Heart right ventricle (tissue), 16 donors: ENCODE results near the gene GBX1. TPM values are rescaled to one million over a fixed set of nuclear protein-coding genes. Genes with fewer than 3 reads are reported as not detected.

Source experiments
- ATAC-seq, 8 donors: fragments of 200-7000 bp; cut with Tn5 transposase; one replicate each; pipeline ENCODE4 v1.9.1; 2020; ENCODE audit warnings: mild to moderate bottlenecking in 8 of 8, moderate library complexity in 8 of 8, moderate number of reproducible peaks in 1 of 8
- DNase-seq, 2 donors: peaks; one replicate each; pipeline ENCODE4 v3.0.0-alpha.2; 2020
- H3K27ac ChIP-seq, 10 donors: fragments of 200-600 bp; sonication (generic) in 2 of 10; one replicate each; pipeline versions ENCODE4 v1.5.0 to v1.8.0; 2020 to 2022; ENCODE audit warnings: mild to moderate bottlenecking in 3 of 10
- H3K27me3 ChIP-seq, 7 donors: fragments of 200-600 bp; one replicate each; pipeline ENCODE4 v1.8.0; 2021 to 2022; ENCODE audit warnings: mild to moderate bottlenecking in 2 of 7
- H3K36me3 ChIP-seq, 9 donors: fragments of 200-600 bp; sonication (generic) in 1 of 9; one replicate each; pipeline versions ENCODE4 v1.5.0 to v1.8.0; 2020 to 2022; ENCODE audit warnings: mild to moderate bottlenecking in 2 of 9
- H3K4me1 ChIP-seq, 9 donors: fragments of 200-600 bp; sonication (generic) in 1 of 9; one replicate each; pipeline versions ENCODE4 v1.5.0 to v1.8.0; 2020 to 2022; ENCODE audit warnings: mild to moderate bottlenecking in 4 of 9
- H3K4me3 ChIP-seq, 10 donors: fragments of 200-600 bp; sonication (generic) in 2 of 10; one replicate each; pipeline versions ENCODE4 v1.5.0 to v1.8.0; 2020 to 2022; ENCODE audit warnings: mild to moderate bottlenecking in 7 of 10, moderate library complexity in 2 of 10
- H3K9me3 ChIP-seq, 11 donors: fragments of 200-600 bp in 10 of 11; sonication (generic) in 2 of 11; one replicate each; pipeline versions ENCODE4 v1.5.0 to v1.8.0; 2013 to 2022; ENCODE audit warnings: mild to moderate bottlenecking in 2 of 11, control low read depth in 1 of 11, moderate library complexity in 1 of 11
- WGBS, 2 donors: extraction: QIAGEN DNeasy Blood & Tissue Kit; methylation state at CpG; one replicate each; pipeline ENCODE4 v1.1.7; 2013; ENCODE audit warnings: inconsistent platforms in 1 of 2; 5-methylcytosine and 5-hydroxymethylcytosine counted together
- intact Hi-C, 10 donors: fragments of 100-400 bp; cut with DNase I; formaldehyde crosslinking; loops; one replicate each; pipeline versions ENCODE4 v1.11.1 to v1.14.2; 2022
- polyA plus RNA-seq, 2 donors: library from polyadenylated mRNA; stranded (reverse); fragments of 200-250 nt; gene quantifications; one replicate each; pipeline ENCODE4 v1.2.3, GENCODE V29; 2013
- total RNA-seq, 10 donors: library from RNA; stranded (reverse); fragmentation: NEBNext Ultra II Directional in 3 of 10; extraction: Animal tissue kit (Norgen Biotek cat#: 25700) in 3 of 10; gene quantifications; one replicate each; pipeline versions ENCODE4 v1.2.1 to v1.2.4, GENCODE V29; 2021 to 2023
- TF ChIP-seq, protein P1 (sequence below), 9 donors: fragments of 200-600 bp; sonication (generic) in 2 of 9; IDR thresholded peaks; one replicate each; pipeline versions ENCODE4 v1.5.0 to v1.8.0; 2021 to 2022; ENCODE audit warnings: antibody characterized with exemption in 9 of 9, mild to moderate bottlenecking in 5 of 9, moderate library complexity in 1 of 9
- donor health status: Arrhythmogenic right ventricular cardiomyopathy.
- donor health status: ischemic (EF 13 %, LVEDD 7.1; RV severe dilation, severe dysfunction).
- donor health status: healthy with polysubstance abuse.
- donor health status: DM: no; HTN: yes; CAD: no.
- donor health status: DM: no; HTN: no; CAD: no.
- donor health status: ischemic (EF 25% LVEDD 6.9; RV normal size, moderate dysfunction).
- donor health status: ischemic (EF 25% LVEDD 5.7; RV mildly dilated, moderate dysfunction).
- donor health status: healthy.
- donor health status: DM: yes; HTN: yes; CAD: no.
- donor health status: Ischemic cardiomyopathy.
- donor health status: ischemic (EF 35%, LVEDD 5.7; RV mildly dilated, moderate dysfunction).
- donor health status: nonischemic (EF 11% LVEDD 7.7; RV severe dilation, severe dysfunction).
- donor health status: DM: yes; HTN: yes; CAD: no.
- donor health status: PGD.
- donor health status: ischemic (EF 29% LVEDD 5.4; RV normal size, mild dysfunction).
- donor health status: nonischemic (EF 23%, LVEDD 6.1; RV moderate dilation, normal function).

The GBX1 gene
- total and polyA plus RNA-seq, 12 donors = 0.04 to 2.0 (median 0.93) TPM; not detected in 3

DNA sequence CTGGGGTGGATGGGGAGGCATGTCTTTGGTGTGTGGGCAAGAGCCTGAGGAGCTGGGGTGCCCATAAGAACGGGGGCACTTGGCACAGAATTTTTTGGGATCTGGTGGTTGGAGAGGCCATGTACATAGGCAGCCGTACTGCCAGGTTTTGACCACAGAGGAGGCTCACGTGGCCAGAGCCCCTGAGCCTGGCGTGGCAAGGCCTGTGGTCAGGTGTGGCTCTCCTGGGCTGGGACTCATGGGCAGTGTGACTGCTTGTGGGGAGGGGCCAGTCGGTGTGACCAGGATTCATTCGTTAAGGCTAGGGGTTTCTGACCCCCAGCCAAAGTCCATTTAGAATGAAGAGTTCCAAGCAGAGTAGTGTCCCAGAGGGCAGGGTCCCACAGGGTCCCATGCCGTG lies 43.0 kb downstream of the GBX1 start:
- Histone ChIP-seq H3K27ac (no peak overlapping the region), H3K36me3 (peaks cover 0 to 72% (median 27%) of the 10 kb centered on the region in 9 donors), H3K27me3 (no peaks in the 10 kb centered on the region), H3K4me1 (peaks cover 3 to 28% (median 15%) of the 10 kb centered on the region in 9 donors), H3K4me3 (no peak overlapping the region), H3K9me3 (no peaks in the 10 kb centered on the region)
- TF ChIP-seq, protein P1, sequence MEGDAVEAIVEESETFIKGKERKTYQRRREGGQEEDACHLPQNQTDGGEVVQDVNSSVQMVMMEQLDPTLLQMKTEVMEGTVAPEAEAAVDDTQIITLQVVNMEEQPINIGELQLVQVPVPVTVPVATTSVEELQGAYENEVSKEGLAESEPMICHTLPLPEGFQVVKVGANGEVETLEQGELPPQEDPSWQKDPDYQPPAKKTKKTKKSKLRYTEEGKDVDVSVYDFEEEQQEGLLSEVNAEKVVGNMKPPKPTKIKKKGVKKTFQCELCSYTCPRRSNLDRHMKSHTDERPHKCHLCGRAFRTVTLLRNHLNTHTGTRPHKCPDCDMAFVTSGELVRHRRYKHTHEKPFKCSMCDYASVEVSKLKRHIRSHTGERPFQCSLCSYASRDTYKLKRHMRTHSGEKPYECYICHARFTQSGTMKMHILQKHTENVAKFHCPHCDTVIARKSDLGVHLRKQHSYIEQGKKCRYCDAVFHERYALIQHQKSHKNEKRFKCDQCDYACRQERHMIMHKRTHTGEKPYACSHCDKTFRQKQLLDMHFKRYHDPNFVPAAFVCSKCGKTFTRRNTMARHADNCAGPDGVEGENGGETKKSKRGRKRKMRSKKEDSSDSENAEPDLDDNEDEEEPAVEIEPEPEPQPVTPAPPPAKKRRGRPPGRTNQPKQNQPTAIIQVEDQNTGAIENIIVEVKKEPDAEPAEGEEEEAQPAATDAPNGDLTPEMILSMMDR (IDR thresholded peaks at IDR 0.05) = no peak
- no peak for DNase-seq
- intact Hi-C loops = loop anchor here (1.0 to 10.0 kb wide), 11 partner anchors 48 to 180 kb away; partner anchors contain the start of genes SMARCD3 (in 5 of the 10) and ABCF2 (in 2 of the 10)
- ATAC-seq = no peak
- WGBS, 2 donors = 88 to 89% methylated on average over 7 of the region's 7 CpGs

DNA sequence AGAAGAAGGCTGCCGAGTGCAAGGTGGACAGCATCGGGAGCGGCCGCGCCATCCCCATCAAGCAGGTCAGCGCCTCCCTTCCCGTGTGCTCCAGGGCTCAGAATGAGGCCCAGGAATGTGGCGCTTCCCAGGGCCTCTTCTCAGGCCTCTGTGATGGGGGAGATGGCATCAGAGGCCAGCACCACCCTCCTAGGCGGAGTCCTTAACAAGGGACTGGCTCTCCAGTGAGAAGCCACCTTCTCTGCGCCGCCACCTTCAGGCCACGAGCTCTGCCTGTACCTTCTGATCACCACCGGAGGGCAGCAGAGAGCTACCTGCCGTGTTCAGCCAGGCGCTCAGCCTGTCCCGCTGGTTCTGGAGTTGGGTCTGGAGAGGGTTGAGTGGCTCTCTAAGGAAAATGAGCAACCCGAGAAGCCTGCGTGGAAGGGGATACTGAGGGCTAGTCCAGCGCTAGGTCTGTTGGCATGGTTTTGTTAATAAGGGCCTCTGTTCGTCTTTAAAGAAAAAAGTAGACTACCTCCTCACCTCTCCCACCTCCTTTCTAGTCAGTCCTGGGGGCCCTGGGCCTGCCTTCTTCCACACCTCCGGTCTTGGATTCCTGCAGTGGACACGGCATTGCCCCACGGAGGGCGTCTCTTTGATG lies 43.6 kb downstream of the GBX1 start:
- WGBS, 2 donors = 43 to 49% methylated on average over 24 of the region's 24 CpGs
- Histone ChIP-seq H3K4me1 (peaks cover 3 to 28% (median 15%) of the 10 kb centered on the region in 9 donors), H3K9me3 (no peaks in the 10 kb centered on the region), H3K36me3 (peaks cover 0 to 72% (median 27%) of the 10 kb centered on the region in 9 donors), H3K27me3 (no peaks in the 10 kb centered on the region), H3K4me3 (no peak overlapping the region), H3K27ac (no peak overlapping the region)
- DNase-seq (peak; percentile 81 to 88), ATAC-seq (peak; percentile 65 to 87 (median 76))
- TF ChIP-seq, protein P1 (IDR thresholded peaks at IDR 0.05) = peak; percentile 91 to 99 (median 98)
- intact Hi-C loops = loop anchor here (1.0 to 10.0 kb wide), 11 partner anchors 48 to 181 kb away; partner anchors contain the start of genes SMARCD3 (in 5 of the 10) and ABCF2 (in 2 of the 10)

DNA sequence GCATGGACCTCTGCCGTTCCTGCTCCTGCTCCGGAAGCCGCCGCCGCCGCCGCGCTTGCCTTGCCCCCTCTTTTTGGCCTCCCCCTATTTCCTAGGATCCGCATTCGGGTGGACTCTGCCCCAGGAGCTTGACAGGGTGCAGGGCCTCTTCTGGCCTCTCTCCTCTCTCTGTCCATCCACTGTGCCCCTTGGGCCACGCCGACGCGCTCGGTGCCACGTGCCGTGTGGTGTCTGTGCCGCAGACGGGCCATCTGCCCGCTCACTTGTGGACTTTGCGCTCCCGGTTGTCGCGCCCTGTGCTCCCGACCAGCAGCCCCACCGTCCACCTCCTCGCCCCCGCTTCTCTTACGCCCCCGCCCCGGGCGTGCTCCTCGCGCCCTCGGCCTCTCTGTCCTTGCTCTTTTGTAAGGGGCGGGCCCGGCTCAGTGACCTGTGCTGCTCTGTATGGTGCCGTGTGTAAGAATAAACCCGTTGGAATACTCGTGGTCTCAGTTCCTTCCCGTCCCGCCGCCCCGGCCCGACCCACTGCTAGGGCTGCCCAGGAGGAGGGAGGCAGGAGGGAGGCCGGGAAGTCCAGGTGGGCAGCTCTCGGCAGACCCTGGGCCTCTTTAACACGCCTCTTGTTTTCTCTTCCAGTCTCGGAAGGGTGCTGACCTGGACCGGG lies 44.2 kb downstream of the GBX1 start:
- 90% methylated on average over 45 to 50 of the region's 50 CpGs for WGBS, 2 donors
- no peak overlapping the region for H3K4me3 ChIP-seq
- peaks cover 0 to 72% (median 29%) of the 10 kb centered on the region in 9 donors for H3K36me3 ChIP-seq
- TF ChIP-seq, protein P1 (IDR thresholded peaks at IDR 0.05) = no peak
- DNase-seq (peak in 1 of 2 donors; percentile 10), ATAC-seq (no peak)
- H3K27me3 ChIP-seq = no peaks in the 10 kb centered on the region
- intact Hi-C loops = loop anchor here in 9 of 10 donors (5.0 to 10.0 kb wide), 6 partner anchors 49 to 182 kb away; partner anchors contain the start of genes SMARCD3 (in 5 of the 9) and ABCF2 (in 2 of the 9)
- peaks cover 3 to 28% (median 15%) of the 10 kb centered on the region in 9 donors for H3K4me1 ChIP-seq
- H3K9me3 ChIP-seq = no peaks in the 10 kb centered on the region
- H3K27ac ChIP-seq = no peak overlapping the region

DNA sequence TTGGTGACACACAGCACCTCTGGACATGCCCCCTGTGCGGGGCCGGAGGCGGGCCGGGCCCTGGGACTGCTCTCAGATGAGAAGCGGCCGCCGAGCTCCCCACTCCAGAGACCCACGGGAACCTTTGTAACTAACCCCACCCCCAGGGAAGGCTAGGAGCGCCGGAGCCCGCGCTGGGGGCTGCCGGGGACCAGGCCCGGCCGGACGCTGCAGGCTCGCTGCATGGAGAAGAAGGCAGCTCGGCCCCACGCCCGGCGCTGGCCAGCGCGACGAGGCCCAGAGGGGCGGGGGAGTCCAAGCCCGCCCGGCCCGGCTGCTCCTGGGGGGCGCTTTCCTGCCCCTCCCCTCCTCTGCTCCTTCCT lies 44.7 kb downstream of the GBX1 start:
- intact Hi-C loops = loop anchor here in 9 of 10 donors (5.0 to 10.0 kb wide), 6 partner anchors 50 to 182 kb away; partner anchors contain the start of genes SMARCD3 (in 5 of the 9) and ABCF2 (in 2 of the 9)
- DNase-seq (no peak), ATAC-seq (no peak)
- Histone ChIP-seq H3K36me3 (peaks cover 0 to 73% (median 29%) of the 10 kb centered on the region in 9 donors), H3K9me3 (no peaks in the 10 kb centered on the region), H3K27ac (no peak overlapping the region), H3K4me3 (no peak overlapping the region), H3K27me3 (no peaks in the 10 kb centered on the region), H3K4me1 (peaks cover 3 to 28% (median 15%) of the 10 kb centered on the region in 9 donors)
- TF ChIP-seq, protein P1 (IDR thresholded peaks at IDR 0.05) = no peak
- 88 to 93% methylated on average over 17 to 29 of the region's 29 CpGs for WGBS, 2 donors
